H9 (cell line): ENCODE results near the gene TMEM59L. TPM values are rescaled to one million over a fixed set of nuclear protein-coding genes. Genes with fewer than 3 reads are reported as not detected.
A peak's percentile ranks its signal among the peaks of the same experiment; 100 is the strongest.

Source experiments
- DNase-seq: peaks from one replicate; pipeline ENCODE4 v3.0.0-alpha.2; 2017
- H2AFZ ChIP-seq: one replicate; pipeline ENCODE4 v1.6.1; 2013; ENCODE audit warnings: mild to moderate bottlenecking, low read length, control low read depth, moderate library complexity
- H2AK5ac ChIP-seq: 2 replicates; pipeline ENCODE4 v1.6.1; 2013; ENCODE audit warnings: low read length, control low read depth, mixed read lengths; ENCODE audit not compliant: insufficient read length
- H2BK120ac ChIP-seq: one replicate; pipeline ENCODE4 v1.6.1; 2013; ENCODE audit warnings: low read depth, mild to moderate bottlenecking, low read length, control low read depth, inconsistent platforms; ENCODE audit not compliant: poor library complexity, severe bottlenecking
- H2BK12ac ChIP-seq: 2 replicates; pipeline ENCODE4 v1.6.1; 2013; ENCODE audit warnings: low read length, control low read depth, mixed read lengths, low read depth; ENCODE audit not compliant: insufficient read length
- H2BK15ac ChIP-seq: 2 replicates; pipeline ENCODE4 v1.6.1; 2013; ENCODE audit warnings: low read depth, low read length, control low read depth
- H2BK20ac ChIP-seq: one replicate; pipeline ENCODE4 v1.6.1; 2013; ENCODE audit warnings: low read depth, mild to moderate bottlenecking, low read length, control low read depth, inconsistent platforms; ENCODE audit not compliant: poor library complexity, severe bottlenecking
- H2BK5ac ChIP-seq: 2 replicates; pipeline ENCODE4 v1.6.1; 2013; ENCODE audit warnings: low read length, control low read depth, mixed read lengths; ENCODE audit not compliant: insufficient read length
- H3K14ac ChIP-seq: 2 replicates; pipeline ENCODE4 v1.6.1; 2013; ENCODE audit warnings: low read length, control low read depth; ENCODE audit not compliant: insufficient read depth
- H3K18ac ChIP-seq: 2 replicates; pipeline ENCODE4 v1.6.1; 2013; ENCODE audit warnings: low read depth, mild to moderate bottlenecking, mixed read lengths, low read length, control low read depth; ENCODE audit not compliant: insufficient read length
- H3K23ac ChIP-seq: 2 replicates; pipeline ENCODE4 v1.6.1; 2013; ENCODE audit warnings: low read length, control low read depth, mixed read lengths, low read depth; ENCODE audit not compliant: insufficient read length
- H3K23me2 ChIP-seq: 2 replicates; pipeline ENCODE4 v1.6.1; 2013; ENCODE audit warnings: low read depth, mild to moderate bottlenecking, mixed read lengths, low read length, control low read depth; ENCODE audit not compliant: insufficient read length, poor library complexity, severe bottlenecking
- H3K27ac ChIP-seq: 2 replicates; pipeline ENCODE4 v1.5.1; 2013; ENCODE audit warnings: low read length, control low read depth, mixed read lengths, low read depth; ENCODE audit not compliant: insufficient read length
- H3K27me3 ChIP-seq: 2 replicates; pipeline ENCODE4 v1.6.1; 2013; ENCODE audit warnings: low read length, control low read depth, inconsistent platforms; ENCODE audit not compliant: insufficient read depth
- H3K4ac ChIP-seq: 2 replicates; pipeline ENCODE4 v1.6.1; 2013; ENCODE audit warnings: low read depth, mild to moderate bottlenecking, control low read depth, inconsistent platforms, low read length, moderate library complexity
- H3K4me1 ChIP-seq: 2 replicates; pipeline ENCODE4 v1.6.1; 2013; ENCODE audit warnings: low read length, control low read depth, inconsistent platforms; ENCODE audit not compliant: insufficient read depth
- H3K4me2 ChIP-seq: 2 replicates; pipeline ENCODE4 v1.6.1; 2013; ENCODE audit warnings: low read length, control low read depth, mixed read lengths; ENCODE audit not compliant: insufficient read length, insufficient read depth
- H3K56ac ChIP-seq: 2 replicates; pipeline ENCODE4 v1.6.1; 2013; ENCODE audit warnings: low read depth, mild to moderate bottlenecking, mixed read lengths, low read length, control low read depth; ENCODE audit not compliant: insufficient read length
- H3K79me1 ChIP-seq: 2 replicates; pipeline ENCODE4 v1.6.1; 2013; ENCODE audit warnings: low read depth, mild to moderate bottlenecking, moderate library complexity, low read length, control low read depth, inconsistent platforms; ENCODE audit not compliant: insufficient read depth, poor library complexity, severe bottlenecking
- H3K79me2 ChIP-seq: 2 replicates; pipeline ENCODE4 v1.6.1; 2013; ENCODE audit warnings: low read length, control low read depth, inconsistent platforms; ENCODE audit not compliant: insufficient read depth
- H3K9ac ChIP-seq: 2 replicates; pipeline ENCODE4 v1.6.1; 2013; ENCODE audit warnings: low read length, control low read depth, mixed read lengths; ENCODE audit not compliant: insufficient read length; ENCODE audit errors: extremely low read depth
- H3K9me3 ChIP-seq: one replicate; pipeline ENCODE4 v1.6.1; 2013; ENCODE audit warnings: low read depth, low read length, inconsistent platforms; ENCODE audit not compliant: control insufficient read depth
- H3T11ph ChIP-seq: one replicate; pipeline ENCODE4 v1.6.1; 2013; ENCODE audit warnings: mild to moderate bottlenecking, low read length, control low read depth, inconsistent platforms
- H4K20me1 ChIP-seq: one replicate; pipeline ENCODE4 v1.6.1; 2013; ENCODE audit not compliant: control insufficient read depth, insufficient read length, insufficient read depth
- H4K5ac ChIP-seq: 2 replicates; pipeline ENCODE4 v1.6.1; 2013; ENCODE audit warnings: low read depth, mild to moderate bottlenecking, mixed read lengths, low read length, control low read depth; ENCODE audit not compliant: insufficient read length
- H4K8ac ChIP-seq: replicated peaks from 2 replicates; pipeline ENCODE4 v1.6.1; 2013; ENCODE audit warnings: low read length, control low read depth, mixed read lengths, low read depth; ENCODE audit not compliant: insufficient read length
- H4K91ac ChIP-seq: 2 replicates; pipeline ENCODE4 v1.6.1; 2013; ENCODE audit warnings: low read depth, mild to moderate bottlenecking, moderate library complexity, mixed read lengths, low read length, control low read depth; ENCODE audit not compliant: insufficient read length
- H3K27ac Mint-ChIP-seq, 3 experiments: 2 replicates in 2 of 3; 3 replicates in 1 of 3; pipeline ENCODE4 v1.8.0; 2020 to 2021; ENCODE audit warnings: mixed read lengths in 3 of 3, mild to moderate bottlenecking in 1 of 3, moderate library complexity in 1 of 3
- H3K27me3 Mint-ChIP-seq: 2 replicates; pipeline ENCODE4 v1.8.0; 2021; ENCODE audit warnings: low read depth, mild to moderate bottlenecking, moderate library complexity, mixed read lengths
- H3K36me3 Mint-ChIP-seq, 3 experiments: 2 replicates in 2 of 3; 3 replicates in 1 of 3; pipeline ENCODE4 v1.8.0; 2020 to 2021; ENCODE audit warnings: low read depth in 3 of 3, mixed read lengths in 3 of 3; ENCODE audit not compliant: insufficient read depth in 1 of 3
- H3K4me1 Mint-ChIP-seq, 2 experiments: 2 replicates each; pipeline ENCODE4 v1.8.0; 2020; ENCODE audit warnings: mixed read lengths in 2 of 2
- H3K4me3 Mint-ChIP-seq, 2 experiments: 2 replicates in 1 of 2; 3 replicates in 1 of 2; pipeline ENCODE4 v1.8.0; 2020 to 2021; ENCODE audit warnings: mild to moderate bottlenecking in 2 of 2, mixed read lengths in 2 of 2, moderate library complexity in 1 of 2
- H3K9me3 Mint-ChIP-seq, 2 experiments: 2 replicates in 1 of 2; 3 replicates in 1 of 2; pipeline ENCODE4 v1.8.0; 2020; ENCODE audit warnings: mild to moderate bottlenecking in 2 of 2, mixed read lengths in 2 of 2, moderate library complexity in 1 of 2
- WGBS: extraction: QIAGEN DNeasy Blood & Tissue Kit; methylation state at CpG from one replicate; pipeline ENCODE4 v1.1.7; 2013; ENCODE audit warnings: missing lambda C conversion rate, low lambda C conversion rate, mixed read lengths; ENCODE audit not compliant: insufficient read length; ENCODE audit errors: extremely low coverage; 5-methylcytosine and 5-hydroxymethylcytosine counted together
- total RNA-seq: library from RNA; stranded (reverse); gene quantifications from 2 replicates; pipeline ENCODE4 v1.2.1, GENCODE V29; 2021
- TF ChIP-seq, protein P1 (sequence below): fragments of 200-600 bp; sonication (generic); conservative IDR thresholded peaks from 3 replicates; pipeline ENCODE4 v1.8.0; 2021; ENCODE audit warnings: antibody characterized with exemption, mild to moderate bottlenecking

Gene TMEM59L
- total RNA-seq, 1 experiment from 2014 or later: 12.0 TPM

GRCh38 chr19:18663940-18664530 lies 51.4 kb downstream of the TMEM59L start:
- H3K9me3 Mint-ChIP-seq: no peaks in the 10 kb centered on the region; a peak in 1 of 5 replicates
- no peak overlapping the region for H4K8ac ChIP-seq

More at GRCh38 chr19:18663940-18664530, 51.4 kb downstream of the TMEM59L start:
- H3K4me3 Mint-ChIP-seq: no peak overlapping the region
- Histone ChIP-seq H3K4me2 (no peak overlapping the region), H3T11ph (no peak overlapping the region), H3K27ac (no peak overlapping the region), H3K4ac (no peak overlapping the region), H2BK120ac (no peak overlapping the region), H3K23ac (no peak overlapping the region), H3K23me2 (no peaks in the 10 kb centered on the region), H3K79me1 (no peaks in the 10 kb centered on the region), H4K20me1 (no peaks in the 10 kb centered on the region), H2BK5ac (no peak overlapping the region), H3K18ac (no peak overlapping the region), H2BK12ac (no peak overlapping the region), H2BK20ac (no peak overlapping the region), H3K4me1 (no peaks in the 10 kb centered on the region), H4K91ac (no peak overlapping the region), H3K14ac (no peak overlapping the region; the same call in 1 of the 2 replicates), H3K79me2 (no peaks in the 10 kb centered on the region), H2BK15ac (no peak overlapping the region), H2AFZ (no peak overlapping the region), H3K9me3 (no peaks in the 10 kb centered on the region), H3K27me3 (no peaks in the 10 kb centered on the region), H3K56ac (no peak overlapping the region), H4K5ac (no peak overlapping the region), H2AK5ac (no peak overlapping the region), H3K9ac (no peak overlapping the region)
- H3K4me1 Mint-ChIP-seq: peaks cover 8 to 9% of the 10 kb centered on the region in 2 experiments
- TF ChIP-seq, protein P1, sequence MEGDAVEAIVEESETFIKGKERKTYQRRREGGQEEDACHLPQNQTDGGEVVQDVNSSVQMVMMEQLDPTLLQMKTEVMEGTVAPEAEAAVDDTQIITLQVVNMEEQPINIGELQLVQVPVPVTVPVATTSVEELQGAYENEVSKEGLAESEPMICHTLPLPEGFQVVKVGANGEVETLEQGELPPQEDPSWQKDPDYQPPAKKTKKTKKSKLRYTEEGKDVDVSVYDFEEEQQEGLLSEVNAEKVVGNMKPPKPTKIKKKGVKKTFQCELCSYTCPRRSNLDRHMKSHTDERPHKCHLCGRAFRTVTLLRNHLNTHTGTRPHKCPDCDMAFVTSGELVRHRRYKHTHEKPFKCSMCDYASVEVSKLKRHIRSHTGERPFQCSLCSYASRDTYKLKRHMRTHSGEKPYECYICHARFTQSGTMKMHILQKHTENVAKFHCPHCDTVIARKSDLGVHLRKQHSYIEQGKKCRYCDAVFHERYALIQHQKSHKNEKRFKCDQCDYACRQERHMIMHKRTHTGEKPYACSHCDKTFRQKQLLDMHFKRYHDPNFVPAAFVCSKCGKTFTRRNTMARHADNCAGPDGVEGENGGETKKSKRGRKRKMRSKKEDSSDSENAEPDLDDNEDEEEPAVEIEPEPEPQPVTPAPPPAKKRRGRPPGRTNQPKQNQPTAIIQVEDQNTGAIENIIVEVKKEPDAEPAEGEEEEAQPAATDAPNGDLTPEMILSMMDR: no peak
- peaks cover 0 to 15% (median 14%) of the 10 kb centered on the region in 3 experiments; a peak in 5 of 7 replicates for H3K36me3 Mint-ChIP-seq
- 0 out of 7 replicates have a peak overlapping the region, but pooled peaks of 1 of the 3 experiments have one; percentile 34 for H3K27ac Mint-ChIP-seq
- no peak for DNase-seq
- H3K27me3 Mint-ChIP-seq: peaks cover under 1% of the 10 kb centered on the region; the same call in 1 of the 2 replicates
- no CpG with 5 or more reads among the region's 14 CpGs for WGBS
